ENCODE results near the gene SLC51B.
"Not testable (repeated sequence)": the region's sequence is repeated elsewhere in the genome, so short reads cannot be mapped to it uniquely, and the experiment has no call there.

Gene SLC51B

DNA sequence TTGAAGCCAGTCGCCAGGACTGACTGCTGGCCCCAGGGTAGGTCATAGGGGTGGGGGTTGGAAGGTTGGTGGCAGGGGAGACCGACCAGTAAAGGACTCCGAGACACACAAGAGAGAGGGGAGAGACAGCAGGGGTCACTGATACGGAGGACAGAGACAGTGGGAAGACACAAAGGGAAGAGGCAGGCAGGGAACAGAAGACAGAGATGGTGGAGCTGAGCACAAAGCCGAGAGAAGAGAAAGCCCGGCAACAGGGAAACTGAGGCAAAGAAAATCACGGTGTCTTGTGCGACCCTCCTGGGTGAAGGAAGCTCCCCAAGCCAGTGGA lies 22.1 kb downstream of the SLC51B start:
- DNase-seq: no peak

DNA sequence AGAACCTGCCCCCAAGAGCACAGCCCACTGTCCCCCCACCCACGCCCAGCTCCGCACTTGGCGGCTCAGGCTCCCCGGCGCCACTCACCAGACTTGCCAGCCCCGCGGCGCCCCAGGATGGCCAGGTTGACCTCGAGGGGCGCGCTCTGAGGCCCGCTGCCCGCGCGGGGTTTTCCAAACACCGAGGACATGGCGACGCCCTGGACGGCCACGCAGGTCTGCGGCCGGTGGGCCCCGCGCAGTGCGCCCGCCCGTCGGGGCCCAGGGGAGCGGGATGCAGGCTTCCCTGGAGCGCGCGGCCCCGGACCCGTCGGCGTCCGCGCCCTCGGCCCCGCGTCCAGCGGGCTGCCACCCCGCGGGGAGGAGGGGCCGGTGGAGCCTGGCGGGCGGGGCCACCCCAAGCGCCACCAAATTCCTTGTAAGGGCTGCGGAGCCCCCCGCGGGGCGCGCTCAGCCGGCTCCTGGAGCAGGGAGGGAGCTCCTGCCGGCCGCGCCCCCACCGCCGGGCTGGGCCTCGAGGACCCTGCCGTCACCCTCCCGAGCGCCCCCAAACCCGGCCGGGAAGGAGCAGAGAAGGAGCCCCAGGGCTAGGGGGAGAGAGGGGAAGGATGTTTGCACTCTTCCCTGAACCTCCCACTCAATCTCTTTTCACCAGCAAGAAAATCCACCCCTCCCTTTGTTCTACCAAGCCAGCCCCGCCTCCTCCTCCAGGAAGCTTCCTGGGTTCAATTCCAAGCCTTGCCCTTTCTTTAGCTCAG lies 22.6 kb downstream of the SLC51B start, which contains the start of gene RASL12:
RASL12 (minus strand) TSS at position 347 of the 758 bp plus-strand sequence; CDS start at position 191, 156 bp downstream.
- DNase-seq: no peak

DNA sequence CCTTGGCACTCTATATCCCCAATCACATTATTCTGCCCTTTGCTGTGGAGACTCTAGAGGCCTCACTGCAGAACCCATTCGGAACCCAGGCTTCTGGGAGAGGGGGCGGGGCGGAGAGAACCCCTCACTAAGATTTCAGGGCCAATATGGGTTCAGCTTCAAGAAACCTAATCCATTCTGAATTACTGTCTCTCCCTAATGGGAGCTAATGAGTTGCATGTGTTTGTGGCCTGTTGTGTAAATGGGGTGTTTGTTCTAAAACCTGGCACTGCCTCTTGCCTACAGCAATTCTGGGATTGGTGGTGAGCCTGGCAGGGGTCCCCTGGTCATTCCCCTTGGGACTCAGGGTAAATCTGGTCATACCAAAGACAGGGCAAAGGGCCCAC lies 23.2 kb downstream of the SLC51B start:
- no peak for DNase-seq

DNA sequence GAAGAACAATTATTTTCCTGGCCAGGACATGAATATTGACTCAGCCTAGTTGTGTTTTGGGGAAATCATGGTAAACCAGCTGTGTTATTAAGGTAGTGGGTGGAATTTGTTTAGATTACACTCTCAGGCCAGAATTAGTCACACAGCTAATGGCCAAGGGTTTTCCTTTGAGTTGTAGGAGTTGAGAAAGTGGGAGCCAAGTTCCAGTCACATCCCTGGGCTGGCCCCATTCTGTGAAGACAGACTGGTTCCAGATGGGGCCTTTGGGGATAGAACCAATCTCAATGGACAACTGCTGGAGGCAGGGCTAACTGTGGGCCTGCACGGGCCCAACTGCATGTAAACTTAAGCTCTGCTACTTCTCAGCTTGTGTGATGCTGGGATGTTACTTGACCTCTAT lies 24.0 kb downstream of the SLC51B start:
- no peak for DNase-seq

DNA sequence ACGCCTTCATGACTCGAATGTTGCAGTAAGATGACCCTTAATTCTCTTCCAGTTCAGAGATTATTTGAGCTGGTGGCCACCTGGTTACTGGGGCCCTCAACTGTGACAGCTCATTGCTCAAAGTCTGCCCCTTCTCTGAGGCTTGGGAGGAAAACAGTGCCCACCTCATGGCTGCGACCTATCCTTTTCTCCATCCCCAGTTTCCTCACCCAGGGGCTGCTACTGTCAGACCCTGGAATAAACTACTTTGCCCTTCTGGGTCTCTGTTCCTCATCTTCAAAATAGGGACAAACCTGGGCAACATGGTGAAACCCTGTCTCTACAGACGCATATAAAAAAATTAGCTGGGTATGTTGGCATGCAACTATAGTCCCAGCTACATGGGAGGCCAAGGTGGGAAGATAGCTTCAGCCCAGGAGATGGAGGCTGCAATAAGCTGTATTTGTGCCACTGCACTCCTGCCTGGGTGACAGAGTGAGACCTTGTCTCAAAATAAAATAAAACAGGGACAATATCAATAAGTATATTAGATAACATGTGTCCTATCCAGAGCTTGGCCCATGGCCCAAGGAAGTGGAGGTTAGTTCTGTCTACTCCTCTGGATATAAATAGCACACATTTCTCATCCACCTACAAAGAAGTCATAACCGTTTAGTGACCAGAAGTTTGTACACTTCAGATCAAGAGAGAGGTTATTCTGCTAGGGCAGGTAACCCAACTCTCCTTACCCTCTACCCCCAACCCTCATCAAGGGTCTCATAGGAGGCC lies 24.8 kb downstream of the SLC51B start:
- no peak for DNase-seq

DNA sequence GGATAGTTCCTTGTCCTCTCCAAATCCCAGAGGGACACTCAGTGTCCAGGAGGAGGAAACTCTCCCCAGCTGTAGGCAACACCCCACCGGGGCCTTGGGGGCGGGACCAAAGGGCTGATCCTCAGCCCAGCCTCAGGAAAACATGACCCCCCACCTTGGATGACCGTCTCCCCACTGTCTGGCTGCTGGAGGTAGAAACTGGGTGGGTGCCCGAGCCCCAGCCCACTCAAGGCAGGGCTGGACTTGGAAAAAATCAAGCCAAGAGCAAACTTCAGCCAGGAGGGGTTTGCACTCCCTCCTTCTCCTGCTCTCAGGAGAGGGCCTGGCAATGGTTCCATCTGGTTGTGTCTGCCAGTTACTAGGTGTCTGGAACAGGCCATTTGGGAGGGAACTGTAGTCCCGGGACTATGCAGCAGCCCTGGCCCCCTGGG lies 26.2 kb downstream of the SLC51B start:
- DNase-seq: no peak

DNA sequence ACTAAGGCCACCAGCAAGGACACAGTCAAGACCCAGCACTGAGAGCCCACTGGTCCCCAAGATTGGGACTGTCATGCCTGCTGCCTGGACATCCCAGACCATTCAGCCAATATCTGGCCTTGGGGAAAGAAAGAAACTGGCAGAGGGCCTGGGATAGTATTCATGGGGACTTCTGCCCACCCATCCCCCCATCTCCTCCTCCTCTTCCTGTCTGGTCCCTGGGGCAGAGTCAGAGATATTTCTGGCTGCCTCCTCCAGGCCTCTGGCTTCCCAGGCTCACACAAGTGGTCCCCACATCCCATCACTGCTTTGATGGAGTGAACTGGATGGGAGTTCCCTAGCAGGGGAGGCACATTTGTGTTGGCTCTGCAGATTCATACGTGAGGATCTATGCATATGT lies 26.8 kb downstream of the SLC51B start:
- DNase-seq: no peak

DNA sequence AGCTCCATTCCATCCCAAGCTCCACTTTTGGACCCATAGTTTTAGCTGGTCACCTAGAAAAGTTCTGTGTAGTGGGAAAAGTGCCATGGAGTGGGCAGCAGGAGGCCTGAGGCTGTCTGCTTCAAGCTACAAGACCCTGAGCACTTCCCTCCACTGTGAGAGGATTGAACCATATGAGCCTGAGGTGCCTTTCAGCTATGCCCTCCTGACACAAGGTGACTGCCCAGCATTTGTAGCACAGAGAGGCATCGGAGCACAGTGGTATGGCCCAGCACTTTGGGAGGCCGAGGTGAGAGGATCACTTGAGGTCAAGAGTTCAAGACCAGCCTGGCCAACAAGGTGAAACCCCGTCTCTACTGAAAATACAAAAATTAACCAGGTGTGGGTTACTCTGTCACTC lies 27.4 kb downstream of the SLC51B start:
- DNase-seq: no peak

DNA sequence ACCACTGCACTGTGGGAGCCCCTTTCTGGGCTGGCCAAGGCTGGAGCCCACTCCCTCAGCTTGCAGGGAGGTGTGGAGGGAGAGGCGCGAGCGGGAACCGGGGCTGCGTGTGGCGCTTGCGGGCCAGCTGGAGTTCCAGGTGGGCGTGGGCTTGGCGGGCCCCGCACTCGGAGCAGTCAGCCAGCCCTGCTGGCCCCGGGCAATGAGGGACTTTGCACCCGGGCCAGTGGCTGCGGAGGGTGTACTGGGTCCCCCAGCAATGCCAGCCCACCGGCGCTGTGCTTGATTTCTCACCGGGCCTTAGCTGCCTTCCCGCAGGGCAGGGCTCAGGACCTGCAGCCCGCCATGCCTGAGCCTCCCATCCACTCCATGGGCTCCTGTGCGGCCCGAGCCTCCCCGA lies 29.8 kb downstream of the SLC51B start:
- DNase-seq: not testable (repeated sequence)

DNA sequence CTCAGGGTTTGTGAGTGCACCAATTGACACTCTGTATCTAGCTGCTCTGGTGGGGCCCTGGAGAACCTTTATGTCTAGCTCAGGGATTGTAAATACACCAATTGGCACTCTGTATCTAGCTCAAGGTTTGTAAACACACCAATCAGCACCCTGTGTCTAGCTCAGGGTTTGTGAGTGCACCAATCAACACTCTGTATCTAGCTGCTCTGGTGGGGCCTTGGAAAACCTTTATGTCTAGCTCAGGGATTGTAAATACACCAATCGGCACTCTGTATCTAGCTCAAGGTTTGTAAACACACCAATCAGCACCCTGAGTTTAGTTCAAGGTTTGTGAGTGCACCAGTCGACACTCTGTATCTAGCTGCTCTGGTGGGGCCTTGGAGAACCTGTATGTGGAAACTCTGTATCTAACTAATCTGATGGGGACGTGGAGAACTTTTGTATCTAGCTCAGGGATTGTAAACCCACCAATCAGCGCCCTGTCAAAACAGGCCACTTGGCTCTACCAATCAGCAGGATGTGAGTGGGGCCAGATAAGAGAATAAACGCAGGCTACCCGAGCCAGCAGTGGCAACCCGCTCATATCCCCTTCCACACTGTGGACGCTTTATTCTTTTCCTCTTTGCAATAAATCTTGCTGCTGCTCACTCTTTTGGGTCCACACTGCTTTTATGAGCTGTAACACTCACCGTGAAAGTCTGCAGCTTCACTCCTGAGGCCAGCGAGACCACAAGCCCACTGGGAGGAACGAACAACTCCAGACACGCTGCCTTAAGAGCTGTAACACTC lies 30.6 kb downstream of the SLC51B start:
- DNase-seq: not testable (repeated sequence)

DNA sequence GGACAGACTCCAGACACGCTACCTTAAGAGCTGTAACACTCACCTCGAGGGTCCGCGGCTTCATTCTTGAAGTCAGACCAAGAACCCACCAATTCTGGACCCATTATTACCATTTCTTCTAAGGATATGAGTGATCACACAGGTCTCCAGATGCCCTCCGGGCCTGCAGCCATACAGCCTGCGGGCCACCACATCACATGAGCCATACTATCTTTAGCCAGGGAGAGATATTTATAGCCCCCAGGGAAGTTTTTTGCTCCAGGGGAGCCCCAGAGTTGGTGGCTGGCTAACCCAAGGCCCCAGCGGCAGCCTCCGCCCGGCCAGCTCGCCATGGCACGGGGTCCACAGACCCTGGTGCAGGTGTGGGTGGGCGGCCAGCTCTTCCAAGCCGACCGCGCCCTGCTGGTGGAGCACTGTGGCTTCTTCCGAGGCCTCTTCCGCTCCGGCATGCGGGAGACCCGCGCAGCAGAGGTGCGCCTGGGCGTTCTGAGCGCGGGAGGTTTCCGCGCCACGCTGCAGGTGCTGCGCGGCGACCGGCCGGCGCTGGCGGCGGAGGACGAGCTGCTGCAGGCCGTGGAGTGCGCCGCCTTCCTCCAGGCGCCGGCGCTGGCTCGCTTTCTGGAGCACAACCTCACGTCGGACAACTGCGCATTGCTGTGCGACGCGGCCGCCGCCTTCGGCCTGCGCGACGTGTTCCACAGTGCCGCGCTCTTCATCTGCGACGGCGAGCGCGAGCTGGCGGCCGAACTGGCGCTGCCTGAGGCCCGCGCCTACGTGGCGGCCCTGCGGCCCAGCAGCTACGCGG lies 31.5 kb downstream of the SLC51B start, which contains the start of gene KBTBD13:
KBTBD13 (plus strand) TSS at position 261 of the 805 bp plus-strand sequence; CDS start at position 331, 70 bp downstream.
- no peak for DNase-seq

DNA sequence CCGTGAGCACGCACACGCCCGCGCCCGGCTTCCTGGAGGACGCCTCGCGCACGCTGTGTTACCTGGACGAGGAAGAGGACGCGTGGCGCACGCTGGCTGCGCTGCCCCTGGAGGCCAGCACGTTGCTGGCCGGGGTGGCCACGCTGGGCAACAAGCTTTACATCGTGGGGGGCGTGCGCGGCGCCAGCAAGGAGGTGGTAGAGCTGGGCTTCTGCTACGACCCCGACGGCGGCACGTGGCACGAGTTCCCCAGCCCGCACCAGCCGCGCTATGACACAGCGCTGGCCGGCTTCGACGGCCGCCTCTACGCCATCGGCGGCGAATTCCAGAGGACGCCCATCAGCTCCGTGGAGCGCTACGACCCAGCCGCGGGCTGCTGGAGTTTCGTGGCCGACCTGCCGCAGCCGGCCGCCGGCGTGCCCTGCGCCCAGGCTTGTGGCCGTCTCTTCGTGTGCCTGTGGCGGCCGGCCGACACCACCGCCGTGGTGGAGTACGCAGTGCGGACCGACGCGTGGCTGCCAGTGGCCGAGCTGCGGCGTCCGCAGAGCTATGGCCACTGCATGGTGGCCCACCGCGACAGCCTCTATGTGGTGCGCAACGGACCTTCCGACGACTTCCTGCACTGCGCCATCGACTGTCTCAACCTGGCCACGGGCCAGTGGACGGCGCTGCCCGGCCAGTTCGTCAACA lies 32.2 kb downstream of the SLC51B start:
- no peak for DNase-seq

DNA sequence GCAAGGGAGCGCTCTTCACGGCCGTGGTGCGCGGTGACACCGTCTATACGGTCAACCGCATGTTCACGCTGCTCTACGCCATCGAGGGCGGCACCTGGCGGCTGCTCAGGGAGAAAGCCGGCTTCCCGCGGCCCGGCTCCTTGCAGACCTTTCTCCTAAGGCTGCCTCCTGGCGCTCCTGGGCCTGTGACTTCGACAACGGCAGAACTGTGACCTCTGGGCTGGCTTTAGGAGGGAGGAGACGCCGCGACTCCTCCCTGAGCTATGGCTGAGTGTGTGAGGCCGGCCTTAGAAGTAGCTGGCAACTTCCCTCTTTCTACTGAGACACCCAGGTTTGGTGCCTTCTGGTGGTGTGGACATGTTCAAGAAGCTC lies 32.8 kb downstream of the SLC51B start:
- DNase-seq: no peak

DNA sequence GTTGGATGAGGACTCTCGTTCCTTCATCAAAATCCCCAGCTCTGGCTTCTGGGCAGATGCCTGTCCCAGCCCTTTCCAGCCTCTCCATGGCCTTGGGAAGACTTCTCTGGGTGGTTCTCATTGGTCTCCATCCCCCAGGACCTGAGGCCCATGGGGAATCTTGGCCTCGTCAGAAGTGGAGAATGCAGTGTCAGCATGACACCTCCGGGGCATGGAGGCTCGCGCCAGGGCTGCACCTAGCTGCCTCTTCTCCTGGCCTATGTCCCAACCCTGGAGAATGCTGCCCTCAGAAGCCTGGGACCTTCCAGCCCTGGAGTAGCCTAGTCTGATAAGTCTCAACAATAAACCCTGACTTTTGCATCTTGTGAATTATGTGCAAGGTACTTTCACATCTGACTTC lies 34.4 kb downstream of the SLC51B start:
- no peak for DNase-seq

DNA sequence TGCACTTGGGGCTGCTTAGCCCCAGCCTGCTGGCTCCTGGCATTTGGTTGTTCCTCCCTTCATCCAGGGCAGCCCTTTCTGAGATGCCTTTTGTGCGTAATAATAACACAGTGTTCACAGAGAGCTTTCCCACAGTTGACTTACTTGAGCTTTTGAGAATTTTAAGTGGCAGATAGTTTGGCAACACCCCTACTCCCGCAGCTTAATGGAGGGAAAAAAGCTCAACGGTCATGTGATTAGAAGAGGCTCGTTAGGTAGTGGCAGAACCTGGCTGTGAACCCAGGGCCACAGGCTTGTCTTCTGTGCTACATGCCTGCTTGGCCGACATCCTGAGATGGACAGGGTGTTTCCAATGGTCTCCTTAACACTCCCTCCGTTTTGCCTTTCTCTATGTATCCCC lies 36.1 kb downstream of the SLC51B start:
- no peak for DNase-seq

DNA sequence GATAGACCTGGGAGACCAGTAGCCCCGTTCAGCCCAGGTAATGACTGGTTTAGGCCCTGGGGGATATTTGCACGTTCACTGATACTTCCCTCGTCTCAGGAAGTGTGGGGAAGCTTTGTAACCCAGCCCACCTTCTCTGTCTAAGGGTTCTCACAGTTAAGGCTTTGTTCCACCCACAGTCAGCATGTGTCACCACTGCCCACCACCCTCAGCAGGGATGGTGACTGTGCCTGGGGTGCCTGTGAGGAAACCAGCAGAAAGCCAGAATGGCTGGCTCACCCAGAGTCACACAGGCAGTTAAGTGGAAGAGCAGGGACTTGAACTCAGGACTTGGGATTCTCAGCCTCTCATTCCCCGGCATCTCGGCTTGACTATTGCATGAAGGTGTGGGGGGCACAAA lies 36.6 kb downstream of the SLC51B start:
- DNase-seq: no peak

DNA sequence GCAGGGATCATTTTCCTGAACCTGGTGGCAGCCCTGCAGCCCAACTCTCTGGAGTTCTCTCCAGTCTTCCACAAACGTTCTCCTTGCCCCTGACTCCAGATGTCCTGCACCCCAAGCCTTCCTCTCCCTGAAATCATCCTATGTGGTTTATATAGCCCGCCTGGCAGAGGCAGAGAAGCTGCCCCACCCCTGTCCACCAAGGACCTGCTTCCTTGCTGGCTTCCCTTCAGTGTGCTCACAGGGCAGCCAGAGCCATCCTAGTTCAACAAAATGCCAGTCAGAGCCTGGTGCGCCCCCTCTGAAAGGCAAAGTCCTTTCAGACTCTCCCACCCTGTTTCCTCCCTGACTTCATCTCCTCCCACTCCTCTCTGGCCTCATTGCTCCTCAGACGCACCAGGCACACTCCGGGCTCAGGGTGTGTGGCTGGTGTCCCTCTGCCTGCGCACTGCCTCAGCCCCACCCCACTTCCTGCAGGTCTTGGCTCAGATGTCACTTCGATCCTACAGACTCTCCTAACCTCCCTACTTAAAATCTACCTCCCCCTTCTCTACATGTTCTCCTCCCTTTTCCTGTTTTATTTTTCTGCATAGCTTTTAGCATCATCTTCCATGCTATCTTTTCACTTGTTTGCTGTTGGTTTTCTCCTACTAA lies 37.2 kb downstream of the SLC51B start:
- no peak for DNase-seq

DNA sequence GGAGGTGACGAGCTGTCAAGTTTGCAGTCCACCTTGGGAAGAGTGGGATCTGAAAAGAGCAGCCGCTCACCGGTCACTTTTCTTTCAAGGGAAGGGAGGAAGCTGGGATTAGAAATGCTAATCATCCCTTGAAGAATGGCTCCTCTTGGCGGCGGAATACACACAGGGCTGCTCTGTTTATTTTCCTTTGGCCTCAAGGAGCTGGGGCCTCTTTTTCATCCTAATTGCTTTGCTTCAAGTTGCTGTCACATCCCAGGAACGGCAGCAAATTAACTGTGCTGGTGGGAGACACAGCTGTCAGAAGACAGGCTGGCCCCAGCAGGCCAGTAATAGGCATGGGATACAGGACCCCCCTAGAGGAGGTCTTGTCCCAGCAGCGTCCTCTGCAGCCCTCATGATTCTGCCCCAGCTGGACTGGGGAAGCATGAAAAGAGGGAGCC lies 38.1 kb downstream of the SLC51B start:
- no peak for DNase-seq

DNA sequence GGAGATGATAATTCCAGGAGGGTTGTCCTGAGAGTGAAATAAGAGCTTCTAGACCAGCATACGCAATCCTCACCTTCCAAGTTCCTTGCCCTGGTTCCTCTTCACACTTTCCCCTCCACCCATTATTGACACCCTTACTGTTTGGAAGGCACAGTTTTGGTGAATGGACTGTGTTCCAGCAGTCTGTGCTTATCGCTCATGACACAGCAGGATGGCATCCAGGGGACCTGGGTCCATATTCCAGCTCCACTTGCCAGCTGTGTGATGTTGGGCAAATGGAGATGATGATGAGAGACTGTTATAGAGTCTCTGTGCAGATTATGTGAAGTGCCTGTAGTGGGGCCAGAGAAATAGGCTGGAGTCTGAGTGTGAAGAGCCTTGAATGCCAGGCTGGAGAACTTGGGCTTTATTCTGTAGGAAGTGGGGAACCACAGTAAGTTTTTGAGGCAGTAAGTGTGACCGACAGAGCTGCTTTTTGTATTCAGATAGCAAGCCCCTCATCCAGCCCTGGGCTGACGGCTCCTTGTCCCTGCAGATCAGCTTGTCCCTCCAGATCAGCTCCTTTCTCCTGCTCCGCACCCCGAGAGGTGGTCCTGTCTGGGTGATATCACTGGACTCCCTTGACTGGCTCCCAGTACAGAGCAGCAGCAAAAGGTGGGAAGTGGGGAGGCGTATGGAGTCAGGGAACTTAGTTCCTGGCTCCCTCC lies 39.5 kb downstream of the SLC51B start:
- no peak for DNase-seq

DNA sequence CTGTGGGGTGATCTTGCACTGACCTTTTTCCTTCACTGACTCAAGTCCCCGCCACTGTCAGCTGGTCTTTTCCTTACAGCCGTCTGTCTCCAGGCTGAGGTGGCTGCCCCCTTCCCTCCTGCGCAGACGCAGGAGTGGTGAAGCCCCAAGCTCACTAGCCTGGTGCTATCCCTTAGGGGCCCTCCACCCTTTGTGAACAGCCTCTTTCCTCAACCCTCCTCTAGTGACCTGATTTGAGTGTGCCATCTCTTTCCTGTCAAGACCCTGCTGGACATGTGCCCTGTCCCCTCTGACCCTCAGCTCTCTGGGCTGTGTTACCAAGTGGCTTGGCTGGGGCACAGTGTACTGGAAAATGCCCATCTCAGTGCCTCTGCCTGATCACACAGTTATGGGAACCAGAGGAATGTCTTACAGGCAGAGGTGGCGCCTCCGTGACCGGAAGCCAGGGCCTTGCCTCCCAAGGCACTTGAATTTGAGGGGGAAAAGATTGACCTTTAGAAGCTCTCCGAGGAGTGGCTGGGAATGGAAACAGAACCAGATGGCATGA lies 40.1 kb downstream of the SLC51B start:
- no peak for DNase-seq
